ENCODE data around the gene TMEM11. TPM values are rescaled to one million over a fixed set of nuclear protein-coding genes. Genes with fewer than 3 reads are reported as not detected.

TMEM11 gene
- total RNA-seq = 10 to 100 TPM; 21.4 to 25.9 TPM

DNA sequence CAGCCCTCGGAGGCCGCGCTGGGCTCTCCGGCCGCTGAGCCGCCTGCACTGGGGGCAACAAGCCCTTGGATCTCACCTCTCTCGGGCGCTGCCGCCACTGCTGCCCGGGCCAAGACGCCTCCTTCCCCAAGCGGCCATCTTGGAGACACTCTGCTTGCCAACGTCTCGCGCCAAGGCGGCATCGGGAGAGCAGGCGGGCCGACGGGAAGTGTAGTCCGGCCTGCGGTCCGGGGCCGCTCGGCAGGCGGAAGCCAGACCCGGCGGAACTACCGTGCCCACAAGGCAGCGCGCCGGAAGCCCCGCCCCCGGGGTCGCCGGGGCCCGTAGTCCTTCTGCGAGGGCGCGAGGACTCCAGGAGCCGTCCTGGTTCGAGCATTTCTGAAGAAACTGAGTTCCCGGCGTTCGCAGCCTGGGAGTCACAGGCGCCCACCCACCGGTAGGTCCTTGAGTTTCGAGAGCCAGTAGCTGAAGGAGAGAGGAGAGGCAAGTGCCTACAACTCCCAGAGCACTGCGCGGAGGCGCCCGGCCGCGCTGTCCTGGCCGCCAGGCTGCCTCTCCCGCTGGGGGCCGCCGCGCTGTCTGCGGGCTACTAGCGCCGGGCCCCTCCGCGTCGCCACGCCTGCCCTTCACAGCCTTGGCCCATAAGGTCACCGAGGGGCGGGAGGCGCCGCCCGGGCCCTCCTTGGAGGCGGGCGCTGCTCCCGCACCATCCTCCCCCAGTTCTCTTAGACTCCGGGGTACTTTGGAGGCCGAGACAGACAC lies at the start of gene TMEM11:
TSS of gene TMEM11 (minus strand) at position 147 of the 762 bp plus-strand sequence. CDS start at position 138, 9 bp downstream.
- Mint-ChIP-seq H3K27me3 (ENCODE audit: low read depth) (no peaks in the 10 kb centered on the region), H3K4me3 (peak within 1 kb of the TSS; percentile 90 to 92)

DNA sequence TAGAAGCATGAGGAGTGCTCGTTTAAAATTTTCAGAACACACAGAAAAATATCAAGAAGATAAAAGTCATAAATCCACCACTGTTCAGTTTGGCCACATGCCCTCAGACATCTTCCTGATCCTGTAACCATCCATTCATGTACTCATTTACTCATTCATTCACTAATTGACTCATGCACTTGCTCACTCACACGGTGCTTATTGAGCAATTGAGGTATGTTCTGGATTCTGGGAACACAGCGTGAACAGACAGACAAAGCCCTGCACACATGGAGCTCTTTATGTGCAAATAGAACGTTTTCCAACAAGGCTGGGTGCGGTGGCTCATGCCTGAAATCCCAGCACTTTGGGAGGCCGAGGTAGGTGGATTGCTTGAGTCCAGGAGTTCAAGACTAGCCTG lies 49.4 kb upstream of the TMEM11 start:
- H3K4me3 Mint-ChIP-seq = no peak overlapping the region
- H3K27ac Mint-ChIP-seq = no peak overlapping the region
- no peaks in the 10 kb centered on the region for H3K36me3 Mint-ChIP-seq (ENCODE audit: insufficient read depth in 2 of 2)
- peaks cover 16% of the 10 kb centered on the region for H3K4me1 Mint-ChIP-seq (ENCODE audit: low read depth)
- H3K9me3 Mint-ChIP-seq = no peaks in the 10 kb centered on the region
- peaks cover 7% of the 10 kb centered on the region for H3K27me3 Mint-ChIP-seq (ENCODE audit: low read depth)
- DNase-seq (no peak), ATAC-seq (replicated peaks in 1 of 2) (peak; percentile 83 to 94)

More for the DNA sequence above, at the start of gene TMEM11:
- Mint-ChIP-seq H3K9me3 (no peaks in the 10 kb centered on the region), H3K27ac (peak within 1 kb of the TSS; percentile 83), H3K4me1 (ENCODE audit: low read depth) (peaks cover 75% of the 10 kb centered on the region), H3K36me3 (ENCODE audit: insufficient read depth in 2 of 2) (peaks cover 2 to 3% of the 10 kb centered on the region in 2 donors)
- ATAC-seq (replicated peaks in 1 of 2) (peak; percentile 92 to 94), DNase-seq (peak; percentile 97)

DNA sequence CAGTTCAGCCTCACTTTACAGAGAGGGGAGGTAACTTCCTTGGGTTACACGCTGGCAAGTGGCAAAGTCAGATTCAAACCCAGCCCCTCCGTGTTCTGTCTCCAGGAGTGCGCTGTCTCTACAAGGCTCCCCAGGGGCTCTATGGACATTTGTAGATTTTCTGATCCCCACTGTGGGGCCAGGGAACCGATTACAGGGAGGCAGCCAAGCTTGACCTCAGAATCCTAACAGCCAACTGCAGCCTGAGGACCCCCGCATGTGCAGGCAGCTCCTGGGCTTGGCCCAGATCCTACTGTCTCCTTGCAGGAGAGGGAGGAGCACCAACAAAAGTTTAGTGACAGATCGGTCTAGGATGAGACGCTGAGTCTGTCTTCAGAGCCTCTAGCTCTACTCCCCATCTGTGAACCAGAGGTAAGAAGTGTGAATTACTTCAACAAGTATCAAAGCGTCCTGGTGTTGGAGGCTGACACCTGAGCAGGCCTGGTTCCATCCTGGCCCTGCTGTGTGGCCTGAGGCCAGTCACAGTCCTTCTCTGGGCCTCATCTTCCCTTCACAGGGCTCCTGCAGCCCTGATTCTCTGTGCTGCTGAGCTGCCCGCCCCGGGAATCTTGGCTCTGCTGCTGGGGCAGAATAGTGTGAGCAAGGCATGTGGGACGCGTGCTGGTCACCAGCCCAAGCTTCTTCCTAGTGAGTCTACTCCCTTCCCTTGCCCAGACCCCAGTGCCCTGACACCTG lies 48.5 kb upstream of the TMEM11 start:
- peaks cover 7% of the 10 kb centered on the region for H3K27me3 Mint-ChIP-seq (ENCODE audit: low read depth)
- ATAC-seq (replicated peaks in 1 of 2) (no peak), DNase-seq (no peak)
- H3K4me1 Mint-ChIP-seq (ENCODE audit: low read depth) = peaks cover 19% of the 10 kb centered on the region
- no peak overlapping the region for H3K27ac Mint-ChIP-seq
- H3K4me3 Mint-ChIP-seq = no peak overlapping the region
- H3K36me3 Mint-ChIP-seq (ENCODE audit: insufficient read depth in 2 of 2) = no peaks in the 10 kb centered on the region
- H3K9me3 Mint-ChIP-seq = no peaks in the 10 kb centered on the region

- no peaks in the 10 kb centered on the region for H3K27me3 Mint-ChIP-seq (ENCODE audit: low read depth)
- H3K4me1 Mint-ChIP-seq (ENCODE audit: low read depth) = peaks cover 24% of the 10 kb centered on the region
- DNase-seq (no peak), ATAC-seq (replicated peaks in 1 of 2) (no peak)
- H3K9me3 Mint-ChIP-seq = no peaks in the 10 kb centered on the region
- no peak overlapping the region for H3K4me3 Mint-ChIP-seq
- no peak overlapping the region for H3K27ac Mint-ChIP-seq
- no peaks in the 10 kb centered on the region for H3K36me3 Mint-ChIP-seq (ENCODE audit: insufficient read depth in 2 of 2)
These were observed 44.6 kb upstream of the TMEM11 start for GRCh38 chr17:21258593-21258992.

DNA sequence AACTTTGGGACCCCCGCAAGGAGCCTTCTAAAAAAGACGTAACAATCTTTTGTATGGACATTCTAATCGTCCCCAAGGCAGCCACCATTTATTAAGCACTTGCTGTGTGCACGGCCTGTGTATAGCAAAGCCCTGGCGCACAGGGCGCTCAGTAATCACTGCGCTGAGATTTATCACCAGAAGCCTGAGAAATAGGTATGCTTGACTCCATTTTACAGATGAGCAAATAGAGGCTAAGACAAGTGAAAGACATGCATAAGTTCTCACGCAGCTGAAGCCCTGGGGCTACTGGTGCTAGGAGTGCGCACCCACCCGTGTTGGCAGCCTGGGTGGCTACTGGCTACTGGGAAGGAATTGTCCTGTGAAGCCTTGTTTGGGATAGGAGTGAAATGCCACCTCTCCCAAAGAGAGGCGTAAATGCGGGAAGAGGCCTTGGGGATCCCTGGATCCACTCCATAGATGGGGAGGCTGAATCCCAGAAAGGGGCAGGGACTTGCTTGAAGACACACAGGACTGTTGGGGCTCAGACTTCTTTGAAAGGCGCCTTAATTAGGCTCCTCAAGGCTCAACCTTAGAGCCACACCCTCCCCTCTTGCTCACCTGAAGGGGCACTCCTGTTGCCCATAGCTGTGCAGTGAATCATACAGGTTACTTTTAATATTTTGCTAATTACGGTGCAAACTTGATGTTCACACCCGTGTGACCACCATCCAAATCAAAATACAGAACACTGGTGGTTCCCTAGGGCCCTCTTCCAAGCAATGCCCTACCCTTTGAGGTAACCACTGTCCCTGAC lies 39.9 kb upstream of the TMEM11 start:
- Mint-ChIP-seq H3K4me1 (ENCODE audit: low read depth) (peaks cover 28% of the 10 kb centered on the region), H3K36me3 (ENCODE audit: insufficient read depth in 2 of 2) (no peaks in the 10 kb centered on the region), H3K27ac (peak overlapping the region; percentile 78), H3K4me3 (peak overlapping the region; percentile 86 to 92), H3K9me3 (no peaks in the 10 kb centered on the region), H3K27me3 (ENCODE audit: low read depth) (no peaks in the 10 kb centered on the region)
- DNase-seq (no peak), ATAC-seq (replicated peaks in 1 of 2) (peak; percentile 22 to 28)

- H3K9me3 Mint-ChIP-seq = no peaks in the 10 kb centered on the region
- no peaks in the 10 kb centered on the region for H3K27me3 Mint-ChIP-seq (ENCODE audit: low read depth)
- ATAC-seq (replicated peaks in 1 of 2) (peak; percentile 86 to 88), DNase-seq (peak; percentile 82 to 83)
- H3K27ac Mint-ChIP-seq = peak within 1 kb of the TSS; percentile 78
- peaks cover 21% of the 10 kb centered on the region for H3K4me1 Mint-ChIP-seq (ENCODE audit: low read depth)
- H3K36me3 Mint-ChIP-seq (ENCODE audit: insufficient read depth in 2 of 2) = no peaks in the 10 kb centered on the region
- peak within 1 kb of the TSS; percentile 86 to 92 for H3K4me3 Mint-ChIP-seq
These were observed 39.1 kb upstream of the TMEM11 start, which contains the start of gene NATD1 for GRCh38 chr17:21252796-21253645. TSS of gene NATD1 (minus strand) at chr17:21253410. CDS start at chr17:21253264, 146 bp downstream.

- Mint-ChIP-seq H3K36me3 (ENCODE audit: insufficient read depth in 2 of 2) (no peaks in the 10 kb centered on the region), H3K4me3 (peak overlapping the region; percentile 78 to 81), H3K27ac (no peak overlapping the region), H3K27me3 (ENCODE audit: low read depth) (no peaks in the 10 kb centered on the region), H3K4me1 (ENCODE audit: low read depth) (peaks cover 17% of the 10 kb centered on the region), H3K9me3 (no peaks in the 10 kb centered on the region)
- DNase-seq = no peak
- ATAC-seq (replicated peaks in 1 of 2) = no peak
These were observed 38.4 kb upstream of the TMEM11 start for GRCh38 chr17:21252289-21252795.

DNA sequence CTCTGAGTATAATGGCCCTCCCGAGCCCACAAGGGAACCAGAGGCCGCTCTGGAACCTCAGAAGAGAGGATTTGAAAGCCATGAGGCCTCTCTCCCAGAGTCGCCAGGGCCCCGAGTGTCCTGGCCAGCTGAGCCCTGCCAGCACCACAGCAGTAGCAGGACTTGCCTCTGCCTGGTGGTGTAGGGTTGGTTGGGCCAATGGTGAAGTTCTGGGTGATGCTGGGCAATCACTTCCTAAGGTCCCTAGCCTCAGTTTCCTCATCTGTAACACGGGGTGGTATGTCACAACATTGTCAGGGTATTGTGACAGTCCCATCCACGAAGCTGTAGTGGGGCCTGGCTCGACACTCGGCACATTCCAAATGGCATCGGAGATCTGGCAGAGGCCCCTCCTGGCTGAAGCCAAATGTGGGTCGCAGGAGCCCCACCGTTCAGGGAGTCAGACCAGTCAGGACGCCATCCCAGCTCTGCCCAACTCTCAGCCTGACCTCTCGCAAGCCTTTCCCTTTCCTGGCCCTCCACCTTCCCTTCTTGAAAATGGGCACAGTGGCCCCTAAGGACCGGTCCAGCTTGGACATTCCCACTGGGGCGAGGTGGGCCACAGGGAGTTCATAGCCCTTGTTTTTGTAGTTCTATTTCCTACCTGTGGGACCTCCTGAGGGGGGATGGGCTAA lies 37.5 kb upstream of the TMEM11 start:
- Mint-ChIP-seq H3K4me3 (peak overlapping the region in 1 of 2 donors; percentile 81), H3K27ac (no peak overlapping the region), H3K4me1 (ENCODE audit: low read depth) (peaks cover 17% of the 10 kb centered on the region)

GRCh38 chr17:21250854-21251253 lies 36.9 kb upstream of the TMEM11 start:
- DNase-seq = no peak
- Mint-ChIP-seq H3K27me3 (ENCODE audit: low read depth) (no peaks in the 10 kb centered on the region), H3K4me3 (no peak overlapping the region), H3K27ac (no peak overlapping the region), H3K4me1 (ENCODE audit: low read depth) (peaks cover 20% of the 10 kb centered on the region), H3K9me3 (no peaks in the 10 kb centered on the region), H3K36me3 (ENCODE audit: insufficient read depth in 2 of 2) (no peaks in the 10 kb centered on the region)
- ATAC-seq (replicated peaks in 1 of 2) = no peak

More for the DNA sequence above, 37.5 kb upstream of the TMEM11 start:
- Mint-ChIP-seq H3K9me3 (no peaks in the 10 kb centered on the region), H3K36me3 (ENCODE audit: insufficient read depth in 2 of 2) (no peaks in the 10 kb centered on the region), H3K27me3 (ENCODE audit: low read depth) (no peaks in the 10 kb centered on the region)
- ATAC-seq (replicated peaks in 1 of 2) (no peak), DNase-seq (no peak)

GRCh38 chr17:21249920-21250703 lies 36.2 kb upstream of the TMEM11 start:
- no peak for ATAC-seq (replicated peaks in 1 of 2)
- Mint-ChIP-seq H3K27ac (no peak overlapping the region), H3K36me3 (ENCODE audit: insufficient read depth in 2 of 2) (no peaks in the 10 kb centered on the region), H3K4me3 (no peak overlapping the region), H3K27me3 (ENCODE audit: low read depth) (no peaks in the 10 kb centered on the region), H3K9me3 (no peaks in the 10 kb centered on the region), H3K4me1 (ENCODE audit: low read depth) (peaks cover 22% of the 10 kb centered on the region)
- no peak for DNase-seq

GRCh38 chr17:21249086-21249795 lies 35.3 kb upstream of the TMEM11 start:
- Mint-ChIP-seq H3K4me3 (no peak overlapping the region), H3K27ac (no peak overlapping the region), H3K36me3 (ENCODE audit: insufficient read depth in 2 of 2) (no peaks in the 10 kb centered on the region), H3K9me3 (no peaks in the 10 kb centered on the region), H3K4me1 (ENCODE audit: low read depth) (peaks cover 22% of the 10 kb centered on the region), H3K27me3 (ENCODE audit: low read depth) (no peaks in the 10 kb centered on the region)
- DNase-seq = no peak
- ATAC-seq (replicated peaks in 1 of 2) = no peak
